K562 (cell line): ENCODE results near the gene MEGF11. TPM values are rescaled to one million over a fixed set of nuclear protein-coding genes. Genes with fewer than 3 reads are reported as not detected.

Experiments
- ATAC-seq: fragments of 200-7000 bp; cut with Tn5 transposase; 3 replicates; pipeline ENCODE4 v1.9.1; 2020; ENCODE audit warnings: moderate library complexity
- BruUV-seq: library from RNA; stranded (reverse); fragments of 400-500 nt; replicated peaks from 2 replicates; lab custom pipeline; 2021; lab: Mats Ljungman, UMichigan
- CTCF ChIA-PET: fragments of 300-600 bp; formaldehyde crosslinking; extraction: SDS; loops from one replicate; lab custom pipeline; 2021; ENCODE audit warnings: low intra/inter-chr PET ratio; lab: Yijun Ruan, JAX
- POLR2A ChIA-PET: fragments of 300-600, 350-650 bp; sonication (Branson Sonifier 250); formaldehyde crosslinking; extraction: SDS; loops from one replicate; lab custom pipeline; 2021; ENCODE audit warnings: antibody characterized with exemption, inconsistent platforms; lab: Yijun Ruan, JAX
- DNase-seq, 4 experiments: peaks; one replicate each; pipeline versions ENCODE4 v3.0.0 to v3.0.0-alpha.2; 2011 to 2018; ENCODE audit warnings: low spot score in 3 of 4, mixed read lengths in 3 of 4; ENCODE audit errors: extremely low read depth in 1 of 4
- FAIRE-seq: peaks from 2 replicates; lab custom pipeline; 2011; peaks lifted over from hg19 to GRCh38; lab: Jason Lieb, UNC
- H2AFZ ChIP-seq: 2 replicates; pipeline ENCODE4 v1.6.0; 2011; ENCODE audit warnings: low read depth, low read length, control low read depth, inconsistent platforms
- H3K27ac ChIP-seq: fragments of 200-600 bp; 3 replicates; pipeline ENCODE4 v1.8.0; 2011; ENCODE audit warnings: low read depth, mild to moderate bottlenecking, control low read depth, inconsistent platforms, low read length, moderate library complexity, mixed read lengths; ENCODE audit errors: extremely low read depth
- H3K27me3 ChIP-seq, 2 experiments: fragments of 300-600 bp in 1 of 2; 2 replicates in 1 of 2; 3 replicates in 1 of 2; pipeline versions ENCODE4 v1.6.0 to v1.8.0; 2011; ENCODE audit warnings: inconsistent platforms in 2 of 2, low read length in 2 of 2, mild to moderate bottlenecking in 1 of 2, mixed read lengths in 1 of 2, moderate library complexity in 1 of 2; ENCODE audit not compliant: control insufficient read depth in 2 of 2, insufficient read depth in 2 of 2
- H3K36me3 ChIP-seq: fragments of 300-600 bp; 3 replicates; pipeline ENCODE4 v1.8.0; 2011; ENCODE audit warnings: mild to moderate bottlenecking, low read length, inconsistent platforms; ENCODE audit not compliant: control insufficient read depth, insufficient read depth
- H3K4me1 ChIP-seq, 2 experiments: fragments of 200-600 bp in 1 of 2; replicated peaks in 1 of 2; 2 replicates in 1 of 2; 3 replicates in 1 of 2; pipeline versions ENCODE4 v1.5.1 to v1.8.0; 2011; ENCODE audit warnings: inconsistent platforms in 2 of 2, low read length in 2 of 2, mild to moderate bottlenecking in 1 of 2, mixed read lengths in 1 of 2, moderate library complexity in 1 of 2; ENCODE audit not compliant: control insufficient read depth in 2 of 2, insufficient read depth in 2 of 2
- H3K4me2 ChIP-seq: 2 replicates; pipeline ENCODE4 v1.6.1; 2011; ENCODE audit warnings: low read length, control low read depth, inconsistent platforms, mixed read lengths; ENCODE audit not compliant: insufficient read depth
- H3K4me3 ChIP-seq: fragments of 200-600 bp; sonication (generic), shearing (Covaris generic); 2 replicates; pipeline ENCODE4 v1.5.1; 2016; ENCODE audit warnings: control low read depth, inconsistent platforms
- H3K79me2 ChIP-seq: fragments of 200-600 bp; 3 replicates; pipeline ENCODE4 v1.8.0; 2011; ENCODE audit warnings: low read length, inconsistent platforms; ENCODE audit not compliant: control insufficient read depth, insufficient read depth
- H3K9ac ChIP-seq, 2 experiments: 2 replicates each; pipeline versions ENCODE4 v1.6.0 to v1.6.1; 2011; ENCODE audit warnings: low read depth in 2 of 2, low read length in 2 of 2, control low read depth in 1 of 2, inconsistent platforms in 1 of 2, mild to moderate bottlenecking in 1 of 2, mixed read lengths in 1 of 2; ENCODE audit not compliant: insufficient read depth in 1 of 2
- H3K9me1 ChIP-seq: one replicate; pipeline ENCODE4 v1.6.0; 2011; ENCODE audit warnings: inconsistent platforms, mild to moderate bottlenecking, low read length, moderate library complexity; ENCODE audit not compliant: control insufficient read depth, insufficient read depth
- H3K9me3 ChIP-seq: replicated peaks from 2 replicates; pipeline ENCODE4 v1.5.1; 2011; ENCODE audit warnings: low read depth, low read length, inconsistent platforms; ENCODE audit not compliant: control insufficient read depth, insufficient read depth
- H4K20me1 ChIP-seq: replicated peaks from 2 replicates; pipeline ENCODE4 v1.6.1; 2011; ENCODE audit warnings: low read length, inconsistent platforms, mixed read lengths; ENCODE audit not compliant: control insufficient read depth, insufficient read depth
- ATF7 ChIP-seq: fragments of 450-650 bp; IDR thresholded peaks from 2 replicates; pipeline ENCODE4 v1.7.1; 2014; ENCODE audit warnings: mild to moderate bottlenecking, moderate library complexity
- BRF1 ChIP-seq: IDR thresholded peaks from 3 replicates; pipeline ENCODE4 v1.6.1; 2011; ENCODE audit warnings: borderline replicate concordance, mild to moderate bottlenecking; ENCODE audit not compliant: insufficient read length; ENCODE audit errors: extremely low read depth
- GATAD2A ChIP-seq: fragments of 450-650 bp; IDR thresholded peaks from 2 replicates; pipeline ENCODE4 v1.6.1; 2017
- HNRNPL ChIP-seq: fragments of 200-400 bp; formaldehyde crosslinking; IDR thresholded peaks from 2 replicates; pipeline ENCODE4 v1.6.1; 2017; ENCODE audit warnings: low read depth, mild to moderate bottlenecking, low read length
- L3MBTL2 ChIP-seq: fragments of 450-650 bp; IDR thresholded peaks from 2 replicates; pipeline ENCODE4 v1.6.1; 2016; ENCODE audit warnings: mild to moderate bottlenecking, moderate library complexity
- WHSC1 ChIP-seq: IDR thresholded peaks from one replicate; pipeline ENCODE4 v1.6.1; 2012; ENCODE audit warnings: low read length, control low read depth, inconsistent platforms
- ZFP30 ChIP-seq: fragments of 250-450 bp; sonication (Bioruptor Pico); IDR thresholded peaks from 2 replicates; pipeline ENCODE4 v1.8.0; 2022; ENCODE audit warnings: moderate library complexity, mild to moderate bottlenecking, inconsistent platforms, borderline replicate concordance
- ZNF143 ChIP-seq: sonication (generic); formaldehyde crosslinking; IDR thresholded peaks from 2 replicates; pipeline ENCODE4 v1.9.0; 2022; ENCODE audit warnings: mild to moderate bottlenecking, missing genetic modification reagents
- ZNF561 ChIP-seq: fragments of 450-650 bp; formaldehyde crosslinking; conservative IDR thresholded peaks from 2 replicates; pipeline ENCODE4 v1.4.0; 2020; ENCODE audit warnings: mild to moderate bottlenecking, moderate library complexity
- WGBS: fragments of 100-300 bp; shearing (Covaris generic); methylation state at CpG from one replicate; pipeline ENCODE4 v1.1.6; 2016; ENCODE audit warnings: low coverage, mixed read lengths; ENCODE audit not compliant: insufficient coverage; ENCODE audit errors: missing lambda C conversion rate; 5-methylcytosine and 5-hydroxymethylcytosine counted together
- in situ Hi-C: fragments of 300-500 bp; cut with MboI; formaldehyde crosslinking; loops from 4 replicates; pipeline ENCODE4 v1.15.0; 2018; ENCODE audit warnings: inconsistent platforms, mixed read lengths
- intact Hi-C: fragments of 100-400 bp; cut with micrococcal nuclease; formaldehyde crosslinking; loops from 2 replicates; pipeline ENCODE4 v1.14.2; 2022
- polyA plus RNA-seq, 8 experiments: library from polyadenylated mRNA; depleted of rRNA in 4 of 8; stranded (reverse) in 5 of 8; unstranded in 3 of 8; fragments of >200 nt; fragmentation: Nextera tagmentation in 2 of 8; fragmentation: Illumina TruSeq in 1 of 8; extraction: Ambion mirVana in 2 of 8; extraction: Trizol in 1 of 8; gene quantifications; 2 replicates each; pipeline versions ENCODE4 v1.2.1 to v1.2.3, GENCODE V29; 2011 to 2014; ENCODE audit warnings: inconsistent platforms in 1 of 8, missing spikeins in 1 of 8
- total RNA-seq, 7 experiments: library from RNA; depleted of rRNA in 6 of 7; stranded (reverse); fragments of >200 nt in 6 of 7; fragmentation: Illumina TruSeq in 2 of 7; extraction: Trizol in 2 of 7; gene quantifications; 2 replicates each; pipeline versions ENCODE4 v1.2.1 to v1.2.3, GENCODE V29; 2011 to 2021; ENCODE audit warnings: low replicate concordance in 1 of 7
- TF ChIP-seq, protein P1 (sequence below): sonication (generic); IDR thresholded peaks from 2 replicates; pipeline ENCODE4 v1.6.1; 2016
- TF ChIP-seq, protein P2 (sequence below): fragments of 450-650 bp; IDR thresholded peaks from 2 replicates; pipeline ENCODE4 v1.6.1; 2018; ENCODE audit not compliant: partially characterized antibody

MEGF11 gene
- total and polyA plus RNA-seq, 9 of the 15 experiments (the other 6 are each of a cell fraction or from before 2014, with no cell fraction given) = 0.06 to 0.23 (median 0.20) TPM; not detected in 6

DNA sequence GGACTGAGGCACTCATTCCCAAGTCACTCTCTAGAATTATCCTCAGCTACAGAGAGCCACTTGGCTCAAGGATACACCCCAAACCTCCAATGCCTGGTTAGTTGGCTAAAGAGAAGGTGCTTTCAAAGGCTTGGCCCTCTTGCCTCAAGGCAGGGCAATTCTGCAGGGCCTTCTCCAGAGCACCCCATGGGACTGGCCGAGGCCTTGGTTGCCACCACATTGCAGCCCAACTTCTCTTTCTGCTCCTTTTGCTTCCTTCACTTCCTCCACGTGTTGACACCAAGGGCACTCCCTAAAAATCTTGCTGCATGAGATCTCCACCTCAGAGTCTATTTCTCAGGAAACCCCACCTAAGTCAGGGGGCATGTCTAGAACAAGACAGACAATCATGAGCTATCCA lies 36.7 kb downstream of the MEGF11 start:
- in situ Hi-C loops = no loop called here
- FAIRE-seq = no peak
- CTCF ChIA-PET = no interaction called here
- TF ChIP-seq, protein P1, sequence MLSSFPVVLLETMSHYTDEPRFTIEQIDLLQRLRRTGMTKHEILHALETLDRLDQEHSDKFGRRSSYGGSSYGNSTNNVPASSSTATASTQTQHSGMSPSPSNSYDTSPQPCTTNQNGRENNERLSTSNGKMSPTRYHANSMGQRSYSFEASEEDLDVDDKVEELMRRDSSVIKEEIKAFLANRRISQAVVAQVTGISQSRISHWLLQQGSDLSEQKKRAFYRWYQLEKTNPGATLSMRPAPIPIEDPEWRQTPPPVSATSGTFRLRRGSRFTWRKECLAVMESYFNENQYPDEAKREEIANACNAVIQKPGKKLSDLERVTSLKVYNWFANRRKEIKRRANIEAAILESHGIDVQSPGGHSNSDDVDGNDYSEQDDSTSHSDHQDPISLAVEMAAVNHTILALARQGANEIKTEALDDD = no peak
- TF ChIP-seq ZFP30 (CRISPR knock-in tag) (no peak), ATF7 (no peak), WHSC1 (no peak)
- TF ChIP-seq, all 486 proteins: peak for 0
- no peaks in the 10 kb centered on the region for H3K9me1 ChIP-seq
- intact Hi-C loops = no loop called here
- H3K9me3 ChIP-seq = no peaks in the 10 kb centered on the region
- ATAC-seq (no peak), DNase-seq (no peak)
- H3K4me3 ChIP-seq = no peak overlapping the region
- no peaks in the 10 kb centered on the region for H3K36me3 ChIP-seq
- peaks cover 2 to 6% of the 10 kb centered on the region in 2 experiments; a peak in 2 of 5 replicates for H3K4me1 ChIP-seq
- H3K27me3 ChIP-seq = peaks cover 1 to 50% of the 10 kb centered on the region in 2 experiments; a peak in 3 of 5 replicates
- H3K4me2 ChIP-seq = no peak overlapping the region
- H4K20me1 ChIP-seq = no peaks in the 10 kb centered on the region
- no peak overlapping the region for H3K27ac ChIP-seq
- H3K79me2 ChIP-seq = no peaks in the 10 kb centered on the region
- H2AFZ ChIP-seq = no peak overlapping the region
- POLR2A ChIA-PET = interaction anchor here (0.7 to 2.2 kb wide), 3 partner anchors 14 to 48 kb away, joined by 3 to 5 read pairs (median 3); no protein-coding TSS in a partner anchor
- no peak overlapping the region for H3K9ac ChIP-seq
- 0% methylated on average over 2 of the region's 2 CpGs for WGBS
- no TSS peak for BruUV-seq

DNA sequence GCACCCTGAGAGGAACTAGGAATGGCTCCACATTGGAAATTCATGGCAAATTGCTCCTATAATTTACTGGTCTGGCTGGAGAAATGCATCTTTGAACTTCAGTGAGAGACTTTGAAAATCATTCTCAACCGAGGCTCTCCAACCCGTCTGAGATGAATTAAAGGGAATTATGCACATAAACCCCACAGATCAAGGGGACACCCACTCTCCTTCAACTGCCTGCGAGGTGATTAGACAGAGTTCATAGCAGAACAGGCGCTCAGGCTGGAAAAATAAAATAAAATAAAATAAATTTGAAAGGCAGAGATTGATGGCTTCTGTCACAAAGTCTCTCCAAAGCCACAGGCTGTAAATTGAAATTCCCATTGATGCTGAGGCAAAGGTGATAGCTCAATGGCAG lies 37.7 kb downstream of the MEGF11 start:
- ATAC-seq (no peak), DNase-seq (no peak), FAIRE-seq (no peak)
- POLR2A ChIA-PET = no interaction called here
- peaks cover 2 to 3% of the 10 kb centered on the region in 2 experiments; a peak in 2 of 5 replicates for H3K4me1 ChIP-seq
- no peaks in the 10 kb centered on the region for H3K79me2 ChIP-seq
- H3K36me3 ChIP-seq = no peaks in the 10 kb centered on the region
- no TSS peak for BruUV-seq
- no peak overlapping the region for H3K27ac ChIP-seq
- no peaks in the 10 kb centered on the region for H4K20me1 ChIP-seq
- WGBS = 0% methylated on average over 4 of the region's 4 CpGs
- intact Hi-C loops = no loop called here
- H3K27me3 ChIP-seq = peaks cover 2 to 46% of the 10 kb centered on the region in 2 experiments; a peak in 2 of 5 replicates
- no peaks in the 10 kb centered on the region for H3K9me3 ChIP-seq
- in situ Hi-C loops = no loop called here
- H3K4me3 ChIP-seq = no peak overlapping the region
- CTCF ChIA-PET = no interaction called here
- no peaks in the 10 kb centered on the region for H3K9me1 ChIP-seq
- H3K4me2 ChIP-seq = no peak overlapping the region
- no peak overlapping the region for H3K9ac ChIP-seq
- no peak overlapping the region for H2AFZ ChIP-seq
- no peak for TF ChIP-seq L3MBTL2
- no peak for TF ChIP-seq HNRNPL
- no peak for TF ChIP-seq BRF1
- TF ChIP-seq, protein P2, sequence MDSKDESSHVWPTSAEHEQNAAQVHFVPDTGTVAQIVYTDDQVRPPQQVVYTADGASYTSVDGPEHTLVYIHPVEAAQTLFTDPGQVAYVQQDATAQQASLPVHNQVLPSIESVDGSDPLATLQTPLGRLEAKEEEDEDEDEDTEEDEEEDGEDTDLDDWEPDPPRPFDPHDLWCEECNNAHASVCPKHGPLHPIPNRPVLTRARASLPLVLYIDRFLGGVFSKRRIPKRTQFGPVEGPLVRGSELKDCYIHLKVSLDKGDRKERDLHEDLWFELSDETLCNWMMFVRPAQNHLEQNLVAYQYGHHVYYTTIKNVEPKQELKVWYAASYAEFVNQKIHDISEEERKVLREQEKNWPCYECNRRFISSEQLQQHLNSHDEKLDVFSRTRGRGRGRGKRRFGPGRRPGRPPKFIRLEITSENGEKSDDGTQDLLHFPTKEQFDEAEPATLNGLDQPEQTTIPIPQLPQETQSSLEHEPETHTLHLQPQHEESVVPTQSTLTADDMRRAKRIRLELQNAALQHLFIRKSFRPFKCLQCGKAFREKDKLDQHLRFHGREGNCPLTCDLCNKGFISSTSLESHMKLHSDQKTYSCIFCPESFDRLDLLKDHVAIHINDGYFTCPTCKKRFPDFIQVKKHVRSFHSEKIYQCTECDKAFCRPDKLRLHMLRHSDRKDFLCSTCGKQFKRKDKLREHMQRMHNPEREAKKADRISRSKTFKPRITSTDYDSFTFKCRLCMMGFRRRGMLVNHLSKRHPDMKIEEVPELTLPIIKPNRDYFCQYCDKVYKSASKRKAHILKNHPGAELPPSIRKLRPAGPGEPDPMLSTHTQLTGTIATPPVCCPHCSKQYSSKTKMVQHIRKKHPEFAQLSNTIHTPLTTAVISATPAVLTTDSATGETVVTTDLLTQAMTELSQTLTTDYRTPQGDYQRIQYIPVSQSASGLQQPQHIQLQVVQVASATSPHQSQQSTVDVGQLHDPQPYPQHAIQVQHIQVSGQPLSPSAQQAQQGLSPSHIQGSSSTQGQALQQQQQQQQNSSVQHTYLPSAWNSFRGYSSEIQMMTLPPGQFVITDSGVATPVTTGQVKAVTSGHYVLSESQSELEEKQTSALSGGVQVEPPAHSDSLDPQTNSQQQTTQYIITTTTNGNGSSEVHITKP = no peak
- TF ChIP-seq ZNF143 (CRISPR knock-in tag) = no peak
- TF ChIP-seq ZNF561 = no peak
- no peak for TF ChIP-seq GATAD2A
